SK-N-MC (cell line): Measurements from ENCODE around the gene EFL1.

Source experiments
- DNase-seq: peaks from one replicate; pipeline ENCODE4 v3.0.0-alpha.2; 2011; ENCODE audit warnings: low read depth, low spot score
- H3K27ac ChIP-seq: fragments of 200-600 bp; sonication (generic); 2 replicates; pipeline ENCODE4 v1.5.1; 2016; ENCODE audit warnings: mixed run types
- H3K36me3 ChIP-seq: fragments of 200-600 bp; sonication (generic); 2 replicates; pipeline ENCODE4 v1.6.1; 2017; ENCODE audit warnings: antibody characterized with exemption, low read length, mixed read lengths; ENCODE audit not compliant: insufficient read depth
- H3K4me3 ChIP-seq: fragments of 200-600 bp; sonication (generic); 2 replicates; pipeline ENCODE4 v1.5.1; 2016
- H3K9ac ChIP-seq: fragments of 200-600 bp; sonication (generic); 2 replicates; pipeline ENCODE4 v1.8.0; 2017; ENCODE audit warnings: mixed run types, mixed read lengths; ENCODE audit not compliant: insufficient read length
- H3K9me3 ChIP-seq: fragments of 200-600 bp; sonication (generic); 2 replicates; pipeline ENCODE4 v1.6.1; 2017; ENCODE audit warnings: low read depth, mild to moderate bottlenecking, antibody characterized with exemption, low read length, moderate library complexity, mixed read lengths
- EZH2 ChIP-seq: fragments of 200-600 bp; sonication (generic); IDR thresholded peaks from one replicate; pipeline ENCODE4 v1.6.1; 2017; ENCODE audit warnings: antibody characterized with exemption
- FOXP2 ChIP-seq: optimal IDR thresholded peaks from 2 replicates; pipeline ENCODE3; 2011; ENCODE audit warnings: mild to moderate bottlenecking, moderate library complexity; ENCODE audit not compliant: insufficient read depth; ENCODE audit errors: extremely low read length, control extremely low read depth
- POLR2AphosphoS5 ChIP-seq: IDR thresholded peaks from 2 replicates; pipeline ENCODE4 v1.6.1; 2012; ENCODE audit warnings: mild to moderate bottlenecking, low read depth, low read length, borderline replicate concordance

Gene EFL1

GRCh38 chr15:82124331-82125263 lies 137.9 kb downstream of the EFL1 start:
- H3K4me3 ChIP-seq = no peak overlapping the region
- DNase-seq = no peak
- TF ChIP-seq POLR2AphosphoS5 = no peak
- no peak for TF ChIP-seq FOXP2
- TF ChIP-seq EZH2 = no peak
- H3K27ac ChIP-seq = no peak overlapping the region
- no peaks in the 10 kb centered on the region for H3K9me3 ChIP-seq
- no peak overlapping the region for H3K9ac ChIP-seq
- no peaks in the 10 kb centered on the region for H3K36me3 ChIP-seq

GRCh38 chr15:82122746-82123400 lies 139.7 kb downstream of the EFL1 start:
- H3K9me3 ChIP-seq = no peaks in the 10 kb centered on the region
- H3K9ac ChIP-seq = no peak overlapping the region
- no peak overlapping the region for H3K27ac ChIP-seq
- no peaks in the 10 kb centered on the region for H3K36me3 ChIP-seq
- DNase-seq = no peak
- TF ChIP-seq EZH2 (no peak), FOXP2 (no peak), POLR2AphosphoS5 (no peak)
- no peak overlapping the region for H3K4me3 ChIP-seq

- Histone ChIP-seq H3K9me3 (no peaks in the 10 kb centered on the region), H3K27ac (no peak overlapping the region), H3K36me3 (no peaks in the 10 kb centered on the region), H3K9ac (no peak overlapping the region), H3K4me3 (no peak overlapping the region)
- DNase-seq = no peak
- TF ChIP-seq EZH2 (no peak), FOXP2 (no peak), POLR2AphosphoS5 (no peak)
Observed at GRCh38 chr15:82118040-82118439, 144.5 kb downstream of the EFL1 start.

- no peak overlapping the region for H3K27ac ChIP-seq
- no peaks in the 10 kb centered on the region for H3K36me3 ChIP-seq
- TF ChIP-seq EZH2 = no peak
- TF ChIP-seq FOXP2 = no peak
- no peak for TF ChIP-seq POLR2AphosphoS5
- no peak overlapping the region for H3K9ac ChIP-seq
- no peak for DNase-seq
- H3K4me3 ChIP-seq = no peak overlapping the region
- no peaks in the 10 kb centered on the region for H3K9me3 ChIP-seq
Observed at GRCh38 chr15:82117296-82117695, 145.2 kb downstream of the EFL1 start.

- Histone ChIP-seq H3K27ac (no peak overlapping the region), H3K4me3 (no peak overlapping the region), H3K9ac (no peak overlapping the region), H3K9me3 (no peaks in the 10 kb centered on the region), H3K36me3 (no peaks in the 10 kb centered on the region)
- TF ChIP-seq POLR2AphosphoS5 (no peak), FOXP2 (no peak), EZH2 (no peak)
- DNase-seq = no peak
Observed at GRCh38 chr15:82114660-82115059, 147.9 kb downstream of the EFL1 start.

- Histone ChIP-seq H3K27ac (no peak overlapping the region), H3K36me3 (no peaks in the 10 kb centered on the region), H3K9me3 (no peaks in the 10 kb centered on the region), H3K9ac (no peak overlapping the region), H3K4me3 (no peak overlapping the region)
- no peak for TF ChIP-seq POLR2AphosphoS5
- TF ChIP-seq EZH2 = no peak
- TF ChIP-seq FOXP2 = no peak
- DNase-seq = no peak
Observed at GRCh38 chr15:82113106-82113715, 149.3 kb downstream of the EFL1 start.

GRCh38 chr15:82111918-82112317 lies 150.6 kb downstream of the EFL1 start:
- Histone ChIP-seq H3K4me3 (peak overlapping the region; percentile 45; the same call in 1 of the 2 replicates), H3K9me3 (no peaks in the 10 kb centered on the region), H3K36me3 (no peaks in the 10 kb centered on the region), H3K9ac (no peak overlapping the region), H3K27ac (peak overlapping the region; percentile 74)
- DNase-seq = peak; percentile 45
- TF ChIP-seq POLR2AphosphoS5 = no peak
- no peak for TF ChIP-seq EZH2
- no peak for TF ChIP-seq FOXP2

GRCh38 chr15:82110144-82110543 lies 152.4 kb downstream of the EFL1 start:
- no peak for TF ChIP-seq POLR2AphosphoS5
- TF ChIP-seq FOXP2 = no peak
- no peak for TF ChIP-seq EZH2
- Histone ChIP-seq H3K36me3 (no peaks in the 10 kb centered on the region), H3K9ac (no peak overlapping the region), H3K9me3 (no peaks in the 10 kb centered on the region), H3K4me3 (no peak overlapping the region), H3K27ac (no peak overlapping the region)
- no peak for DNase-seq
